Measurements from ENCODE around the gene GRK5.

Gene GRK5

DNA sequence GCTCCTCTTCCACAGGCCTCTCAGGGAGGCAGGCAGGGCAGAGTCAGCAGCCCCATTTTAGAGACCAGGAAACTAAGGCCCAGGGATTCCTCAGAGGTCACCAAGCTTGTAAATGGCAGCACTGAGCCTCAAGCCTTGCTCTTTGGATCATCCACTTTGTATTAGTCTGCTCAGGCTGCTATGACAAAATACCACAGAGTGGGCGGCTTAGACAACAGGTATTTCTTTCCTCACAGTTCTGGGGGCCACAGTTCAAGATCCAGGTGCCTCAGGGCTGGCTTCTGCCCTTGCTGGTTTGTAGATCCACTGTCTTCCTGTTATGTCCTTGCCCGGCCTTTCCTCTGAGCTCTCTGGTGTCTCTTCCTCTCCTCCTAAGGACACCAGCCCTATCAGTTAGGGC, 151.2 kb downstream of the GRK5 start:
- H3K9me3 Mint-ChIP-seq: peaks cover 14% of the 10 kb centered on the region

DNA sequence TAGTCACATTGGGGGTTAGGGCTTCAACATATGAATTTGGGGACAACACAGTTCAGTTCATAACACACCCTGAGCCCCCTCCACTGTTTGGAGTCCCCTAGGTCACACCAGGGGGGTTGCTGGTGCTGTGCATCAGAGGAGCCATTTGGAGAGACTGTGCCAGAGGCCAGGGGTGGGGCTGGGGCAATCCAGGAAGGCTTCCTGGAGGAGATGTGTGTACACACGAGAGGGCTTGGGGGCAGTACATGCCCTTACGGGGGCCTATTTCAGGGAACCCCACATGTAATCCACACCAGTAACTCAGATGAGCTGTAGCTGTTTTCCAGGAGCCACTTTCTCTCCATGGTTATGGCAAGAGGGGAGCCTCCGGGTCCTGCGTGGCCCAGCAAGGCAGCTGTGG, 151.7 kb downstream of the GRK5 start:
- H3K4me1 Mint-ChIP-seq: peaks cover 28% of the 10 kb centered on the region
- TF ChIP-seq, protein P1, sequence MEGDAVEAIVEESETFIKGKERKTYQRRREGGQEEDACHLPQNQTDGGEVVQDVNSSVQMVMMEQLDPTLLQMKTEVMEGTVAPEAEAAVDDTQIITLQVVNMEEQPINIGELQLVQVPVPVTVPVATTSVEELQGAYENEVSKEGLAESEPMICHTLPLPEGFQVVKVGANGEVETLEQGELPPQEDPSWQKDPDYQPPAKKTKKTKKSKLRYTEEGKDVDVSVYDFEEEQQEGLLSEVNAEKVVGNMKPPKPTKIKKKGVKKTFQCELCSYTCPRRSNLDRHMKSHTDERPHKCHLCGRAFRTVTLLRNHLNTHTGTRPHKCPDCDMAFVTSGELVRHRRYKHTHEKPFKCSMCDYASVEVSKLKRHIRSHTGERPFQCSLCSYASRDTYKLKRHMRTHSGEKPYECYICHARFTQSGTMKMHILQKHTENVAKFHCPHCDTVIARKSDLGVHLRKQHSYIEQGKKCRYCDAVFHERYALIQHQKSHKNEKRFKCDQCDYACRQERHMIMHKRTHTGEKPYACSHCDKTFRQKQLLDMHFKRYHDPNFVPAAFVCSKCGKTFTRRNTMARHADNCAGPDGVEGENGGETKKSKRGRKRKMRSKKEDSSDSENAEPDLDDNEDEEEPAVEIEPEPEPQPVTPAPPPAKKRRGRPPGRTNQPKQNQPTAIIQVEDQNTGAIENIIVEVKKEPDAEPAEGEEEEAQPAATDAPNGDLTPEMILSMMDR (IDR thresholded peaks at IDR 0.05; ENCODE audit: unreplicated experiment in 3 of 3): no peak
- no peak overlapping the region for H3K27ac Mint-ChIP-seq
- H3K27me3 Mint-ChIP-seq (ENCODE audit: low read depth): no peaks in the 10 kb centered on the region
- peaks cover 12% of the 10 kb centered on the region for H3K36me3 Mint-ChIP-seq (ENCODE audit: low read depth)
- no peak overlapping the region for H3K4me3 Mint-ChIP-seq
- H3K9me3 Mint-ChIP-seq: peaks cover 14% of the 10 kb centered on the region

More for the DNA sequence above, 151.2 kb downstream of the GRK5 start:
- Mint-ChIP-seq H3K27me3 (ENCODE audit: low read depth) (no peaks in the 10 kb centered on the region), H3K4me1 (peaks cover 23% of the 10 kb centered on the region), H3K4me3 (no peak overlapping the region), H3K36me3 (ENCODE audit: low read depth) (peaks cover 12% of the 10 kb centered on the region), H3K27ac (no peak overlapping the region)
- TF ChIP-seq, protein P1 (IDR thresholded peaks at IDR 0.05; ENCODE audit: unreplicated experiment in 3 of 3): no peak

DNA sequence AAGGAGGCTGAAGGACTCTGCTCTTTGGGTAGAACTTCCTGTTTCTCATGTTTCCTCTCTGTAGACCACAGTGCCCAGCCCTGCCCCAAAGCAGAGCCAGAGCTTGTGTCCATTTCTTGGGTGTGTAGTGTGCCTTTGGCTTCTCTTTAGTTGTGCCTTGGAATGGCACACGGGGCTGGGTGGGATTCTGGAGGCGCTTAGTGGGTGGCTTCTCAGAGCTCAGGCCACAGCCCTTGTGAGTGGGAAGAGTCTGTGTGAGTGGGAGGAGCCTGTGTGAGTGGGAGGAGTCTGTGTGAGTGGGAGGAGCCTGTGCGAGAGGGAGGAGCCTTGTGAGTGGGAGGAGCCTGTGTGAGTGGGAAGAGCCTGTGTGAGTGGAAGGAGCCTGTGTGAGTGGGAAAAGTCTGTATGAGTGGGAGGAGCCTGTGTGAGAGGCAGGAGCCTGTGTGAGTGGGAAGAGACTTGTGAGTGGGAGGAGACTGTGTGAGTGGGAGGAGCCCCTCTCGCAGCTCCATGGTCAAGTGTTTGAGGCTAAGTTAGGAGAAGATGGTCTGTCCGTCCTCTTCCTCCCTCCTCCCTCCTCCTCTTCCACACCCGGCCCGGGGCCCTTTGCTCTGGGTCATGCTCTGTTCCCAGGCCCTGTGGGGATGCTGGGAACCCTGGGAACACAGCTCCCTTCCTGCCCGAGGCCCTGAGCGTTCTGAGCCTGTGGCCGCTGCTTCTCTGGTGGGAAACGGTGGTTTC, 153.0 kb downstream of the GRK5 start:
- Mint-ChIP-seq H3K27me3 (ENCODE audit: low read depth) (no peaks in the 10 kb centered on the region), H3K9me3 (peaks cover 14% of the 10 kb centered on the region)
- TF ChIP-seq, protein P1 (IDR thresholded peaks at IDR 0.05; ENCODE audit: unreplicated experiment in 3 of 3): no peak

DNA sequence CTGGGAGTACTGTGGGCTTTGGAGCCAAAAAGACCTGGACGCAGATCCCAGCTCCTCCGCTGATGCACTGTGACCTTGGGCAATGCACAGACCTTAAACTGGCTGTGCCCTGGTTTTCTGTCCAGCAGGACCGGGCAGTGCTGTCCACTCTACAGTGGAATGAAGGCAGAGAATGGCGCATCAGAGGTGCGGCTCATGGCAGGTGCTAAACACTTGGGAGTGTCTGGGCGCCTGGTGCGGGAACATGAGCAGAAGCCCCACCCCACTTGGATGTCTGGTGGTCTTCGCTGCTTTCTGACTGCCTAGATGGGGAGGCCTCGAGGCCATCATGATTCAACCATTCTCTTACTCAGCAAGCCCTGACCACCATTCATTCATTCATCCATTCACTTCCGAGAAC, 153.7 kb downstream of the GRK5 start:
- peaks cover 9% of the 10 kb centered on the region for H3K9me3 Mint-ChIP-seq
- H3K4me3 Mint-ChIP-seq: no peak overlapping the region
- TF ChIP-seq, protein P1 (IDR thresholded peaks at IDR 0.05; ENCODE audit: unreplicated experiment in 3 of 3): no peak
- H3K36me3 Mint-ChIP-seq (ENCODE audit: low read depth): peaks cover 7% of the 10 kb centered on the region
- H3K27ac Mint-ChIP-seq: peak overlapping the region in 1 of 3 experiments; percentile 74
- H3K4me1 Mint-ChIP-seq: peaks cover 48% of the 10 kb centered on the region
- no peaks in the 10 kb centered on the region for H3K27me3 Mint-ChIP-seq (ENCODE audit: low read depth)

More for the DNA sequence above, 153.0 kb downstream of the GRK5 start:
- Mint-ChIP-seq H3K4me1 (peaks cover 41% of the 10 kb centered on the region), H3K36me3 (ENCODE audit: low read depth) (peaks cover 12% of the 10 kb centered on the region), H3K27ac (no peak overlapping the region), H3K4me3 (no peak overlapping the region)

DNA sequence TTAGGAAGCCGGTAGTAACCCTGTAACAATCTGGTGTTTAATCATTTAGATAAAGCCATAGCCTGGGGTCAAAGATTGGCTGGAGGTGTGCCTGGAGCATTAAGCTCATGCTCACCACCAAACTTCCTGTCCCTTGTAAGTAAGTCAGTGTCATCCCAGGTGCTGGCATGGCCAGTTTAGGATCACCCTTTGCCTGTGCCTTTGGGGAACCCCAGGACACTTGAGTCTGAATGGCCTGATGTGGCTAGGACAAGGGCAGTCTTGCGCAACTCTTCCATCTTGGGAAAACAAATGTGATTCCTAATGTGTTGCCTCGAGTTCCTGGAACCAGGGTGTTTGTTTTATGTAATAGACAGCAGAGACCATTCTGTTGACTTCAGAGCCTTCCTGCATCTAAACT, 154.8 kb downstream of the GRK5 start:
- H3K9me3 Mint-ChIP-seq: no peaks in the 10 kb centered on the region
- H3K27ac Mint-ChIP-seq: no peak overlapping the region

More for the DNA sequence above, 154.8 kb downstream of the GRK5 start:
- TF ChIP-seq, protein P1 (IDR thresholded peaks at IDR 0.05; ENCODE audit: unreplicated experiment in 3 of 3): no peak
- no peaks in the 10 kb centered on the region for H3K27me3 Mint-ChIP-seq (ENCODE audit: low read depth)
- H3K4me1 Mint-ChIP-seq: peaks cover 54% of the 10 kb centered on the region
- no peaks in the 10 kb centered on the region for H3K36me3 Mint-ChIP-seq (ENCODE audit: low read depth)
- H3K4me3 Mint-ChIP-seq: no peak overlapping the region
